Trophoblast cell (in vitro differentiated cells and primary cell): ENCODE measurements around the gene PHB1.

Experiments
- DNase-seq, 2 donors: peaks; one replicate each; pipeline ENCODE4 v3.0.0-alpha.2; 2016
- H2AFZ ChIP-seq: 2 replicates; pipeline ENCODE4 v1.6.1; 2013; ENCODE audit warnings: low read length, moderate library complexity, mild to moderate bottlenecking; ENCODE audit not compliant: insufficient read depth, poor library complexity
- H2AK5ac ChIP-seq: 2 replicates; pipeline ENCODE4 v1.6.1; 2013; ENCODE audit warnings: mild to moderate bottlenecking, low read length
- H2BK120ac ChIP-seq: 2 replicates; pipeline ENCODE4 v1.6.1; 2013; ENCODE audit warnings: low read length, mild to moderate bottlenecking, moderate library complexity; ENCODE audit not compliant: insufficient read depth, poor library complexity
- H2BK12ac ChIP-seq: 2 replicates; pipeline ENCODE4 v1.6.1; 2013; ENCODE audit warnings: mild to moderate bottlenecking, low read length, moderate library complexity
- H2BK5ac ChIP-seq: 2 replicates; pipeline ENCODE4 v1.6.1; 2013; ENCODE audit warnings: low read length, low read depth, moderate library complexity, mild to moderate bottlenecking; ENCODE audit not compliant: poor library complexity
- H3K14ac ChIP-seq: 2 replicates; pipeline ENCODE4 v1.6.1; 2013; ENCODE audit warnings: mild to moderate bottlenecking, low read length
- H3K18ac ChIP-seq: 2 replicates; pipeline ENCODE4 v1.6.1; 2013; ENCODE audit warnings: mild to moderate bottlenecking, low read length
- H3K23ac ChIP-seq: 2 replicates; pipeline ENCODE4 v1.6.1; 2013; ENCODE audit warnings: low read length
- H3K27ac ChIP-seq: 2 replicates; pipeline ENCODE4 v1.5.1; 2013; ENCODE audit warnings: low read depth, mild to moderate bottlenecking, inconsistent platforms, low read length, moderate library complexity
- H3K27me3 ChIP-seq: 2 replicates; pipeline ENCODE4 v1.6.1; 2013; ENCODE audit warnings: inconsistent platforms, mild to moderate bottlenecking, low read length, moderate library complexity; ENCODE audit not compliant: insufficient read depth
- H3K36me3 ChIP-seq, 2 experiments: 1 replicate in 1 of 2; 2 replicates in 1 of 2; pipeline ENCODE4 v1.6.1; 2013; ENCODE audit warnings: low read length in 2 of 2, mild to moderate bottlenecking in 2 of 2, moderate library complexity in 1 of 2; ENCODE audit not compliant: insufficient read depth in 2 of 2, control insufficient read depth in 1 of 2
- H3K4ac ChIP-seq: 2 replicates; pipeline ENCODE4 v1.6.1; 2013; ENCODE audit warnings: low read depth, mild to moderate bottlenecking, low read length, moderate library complexity
- H3K4me1 ChIP-seq, 2 experiments: 1 replicate in 1 of 2; 2 replicates in 1 of 2; pipeline ENCODE4 v1.6.1; 2013; ENCODE audit warnings: low read length in 2 of 2, mild to moderate bottlenecking in 2 of 2, moderate library complexity in 1 of 2; ENCODE audit not compliant: insufficient read depth in 2 of 2, control insufficient read depth in 1 of 2
- H3K4me2 ChIP-seq: 2 replicates; pipeline ENCODE4 v1.6.1; 2013; ENCODE audit warnings: inconsistent platforms, mild to moderate bottlenecking, low read length, moderate library complexity
- H3K4me3 ChIP-seq: 2 replicates; pipeline ENCODE4 v1.5.1; 2013; ENCODE audit warnings: mild to moderate bottlenecking, low read depth, low read length, inconsistent platforms
- H3K79me1 ChIP-seq: one replicate; pipeline ENCODE4 v1.6.1; 2013; ENCODE audit warnings: low read length
- H3K79me2 ChIP-seq: 2 replicates; pipeline ENCODE4 v1.6.1; 2013; ENCODE audit warnings: low read length, mild to moderate bottlenecking; ENCODE audit not compliant: control insufficient read depth, insufficient read depth, poor library complexity
- H3K9ac ChIP-seq: 2 replicates; pipeline ENCODE4 v1.6.1; 2013; ENCODE audit warnings: mild to moderate bottlenecking, low read length
- H3K9me3 ChIP-seq: 2 replicates; pipeline ENCODE4 v1.6.1; 2013; ENCODE audit warnings: low read depth, mild to moderate bottlenecking, control low read depth, inconsistent platforms, low read length; ENCODE audit not compliant: insufficient read depth
- H4K12ac ChIP-seq: 2 replicates; pipeline ENCODE4 v1.6.1; 2013; ENCODE audit warnings: low read depth, mild to moderate bottlenecking, low read length, moderate library complexity
- H4K8ac ChIP-seq: 2 replicates; pipeline ENCODE4 v1.6.1; 2013; ENCODE audit warnings: low read depth, mild to moderate bottlenecking, low read length, moderate library complexity
- H4K91ac ChIP-seq: one replicate; pipeline ENCODE4 v1.6.1; 2013; ENCODE audit warnings: low read depth, mild to moderate bottlenecking, low read length, moderate library complexity
- WGBS: extraction: QIAGEN DNeasy Blood & Tissue Kit; methylation state at CpG from one replicate; pipeline ENCODE4 v1.1.7; 2013; ENCODE audit warnings: missing lambda C conversion rate; ENCODE audit not compliant: insufficient read length, insufficient coverage; ENCODE audit errors: extremely low coverage; 5-methylcytosine and 5-hydroxymethylcytosine counted together

PHB1 gene

DNA sequence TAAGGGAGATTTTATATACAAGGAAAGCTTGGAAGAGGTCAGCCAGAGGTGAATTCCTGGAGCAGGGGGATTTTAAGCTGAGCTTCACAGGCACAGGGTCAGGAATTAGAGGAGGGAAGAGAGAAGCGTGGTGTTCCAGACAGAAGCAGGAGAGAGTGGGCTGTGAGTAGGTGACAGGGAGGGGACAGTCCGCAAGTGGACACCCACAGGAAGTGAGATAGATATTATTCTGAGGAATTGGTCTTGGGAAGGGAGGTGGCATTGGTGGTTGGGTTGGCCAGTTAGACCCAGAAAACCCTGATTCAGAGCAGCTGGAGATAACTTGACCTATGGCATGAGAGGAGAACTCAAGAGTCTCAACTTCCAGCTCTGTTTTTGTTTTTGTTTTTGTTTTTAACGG is 14.7 kb downstream of the PHB1 start:
- Histone ChIP-seq H3K4ac (no peak overlapping the region), H3K4me1 (no peaks in the 10 kb centered on the region), H2AFZ (no peak overlapping the region), H2BK5ac (no peak overlapping the region), H3K36me3 (peaks cover 13 to 21% of the 10 kb centered on the region in 2 experiments), H3K79me2 (no peaks in the 10 kb centered on the region), H2BK12ac (no peak overlapping the region), H3K27me3 (no peaks in the 10 kb centered on the region), H4K91ac (no peak overlapping the region), H4K8ac (no peak overlapping the region), H3K18ac (no peak overlapping the region), H3K14ac (no peak overlapping the region), H3K4me2 (no peak overlapping the region), H2AK5ac (no peak overlapping the region), H3K9ac (no peak overlapping the region), H4K12ac (no peak overlapping the region), H2BK120ac (no peak overlapping the region), H3K23ac (no peak overlapping the region), H3K79me1 (no peaks in the 10 kb centered on the region), H3K9me3 (no peaks in the 10 kb centered on the region), H3K27ac (no peak overlapping the region), H3K4me3 (no peak overlapping the region)
- WGBS = no CpG with 5 or more reads among the region's 3 CpGs
- DNase-seq = no peak

- Histone ChIP-seq H3K79me1 (no peaks in the 10 kb centered on the region), H3K4me1 (no peaks in the 10 kb centered on the region), H3K27me3 (no peaks in the 10 kb centered on the region), H2BK12ac (no peak overlapping the region), H3K4me3 (no peak overlapping the region), H3K4me2 (no peak overlapping the region), H3K14ac (no peak overlapping the region), H4K8ac (no peak overlapping the region), H3K18ac (no peak overlapping the region), H3K36me3 (peaks cover 0 to under 1% of the 10 kb centered on the region in 2 experiments), H2BK5ac (no peak overlapping the region), H4K12ac (no peak overlapping the region), H4K91ac (no peak overlapping the region), H3K23ac (no peak overlapping the region), H2BK120ac (no peak overlapping the region), H2AK5ac (no peak overlapping the region), H3K4ac (no peak overlapping the region), H3K27ac (no peak overlapping the region), H3K9me3 (no peaks in the 10 kb centered on the region), H3K9ac (no peak overlapping the region), H2AFZ (no peak overlapping the region), H3K79me2 (no peaks in the 10 kb centered on the region)
- no peak for DNase-seq
- no CpG with 5 or more reads among the region's 4 CpGs for WGBS
These were observed 17.1 kb downstream of the PHB1 start for GRCh38 chr17:49397586-49397985.

DNA sequence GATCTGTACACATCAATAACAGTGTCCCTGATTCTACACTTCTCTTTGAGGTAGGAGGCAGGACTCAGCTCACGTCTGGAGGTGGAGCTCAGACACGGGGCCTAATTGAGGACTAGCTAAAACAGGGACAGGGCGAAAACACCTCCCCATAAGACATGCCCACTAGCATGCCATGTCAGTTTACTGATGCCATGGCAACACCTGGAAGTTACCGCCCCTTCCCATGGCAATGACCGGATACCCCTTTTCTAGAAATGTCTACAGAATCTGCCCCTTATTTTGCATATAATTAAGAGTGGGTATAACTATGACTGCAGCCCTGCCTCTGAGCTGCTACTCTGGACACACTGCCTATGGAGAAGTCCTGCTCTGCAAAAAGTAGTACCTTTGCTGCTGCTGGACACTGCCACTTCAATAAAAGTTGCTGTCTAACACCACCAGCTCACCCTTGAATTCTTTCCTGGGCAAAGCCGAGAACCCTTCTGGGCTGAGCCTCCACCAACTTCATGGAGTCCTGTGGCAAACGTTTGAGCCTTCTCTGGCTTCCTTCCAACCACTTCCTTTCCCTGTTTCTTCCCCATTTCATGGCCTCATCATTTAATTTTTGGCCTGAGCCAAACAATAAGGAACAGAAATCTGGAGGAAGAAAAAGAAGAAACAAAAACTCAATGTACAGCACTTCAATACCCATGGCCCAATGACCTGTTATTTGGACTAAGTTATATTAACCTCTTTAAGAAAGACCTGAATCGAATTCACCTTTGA is 21.0 kb downstream of the PHB1 start:
- Histone ChIP-seq H2AK5ac (no peak overlapping the region), H2BK5ac (no peak overlapping the region), H3K79me1 (no peaks in the 10 kb centered on the region), H3K4me1 (no peaks in the 10 kb centered on the region), H3K23ac (no peak overlapping the region), H3K4ac (no peak overlapping the region), H3K4me2 (no peak overlapping the region), H3K9me3 (no peaks in the 10 kb centered on the region), H4K8ac (no peak overlapping the region), H3K36me3 (no peaks in the 10 kb centered on the region), H4K12ac (no peak overlapping the region), H2AFZ (no peak overlapping the region), H2BK12ac (no peak overlapping the region), H3K4me3 (no peak overlapping the region), H4K91ac (no peak overlapping the region), H2BK120ac (no peak overlapping the region), H3K14ac (no peak overlapping the region), H3K9ac (no peak overlapping the region), H3K27me3 (no peaks in the 10 kb centered on the region), H3K79me2 (no peaks in the 10 kb centered on the region), H3K18ac (no peak overlapping the region), H3K27ac (no peak overlapping the region)
- no CpG with 5 or more reads among the region's 8 CpGs for WGBS
- no peak for DNase-seq

GRCh38 chr17:49390548-49391324 is 23.9 kb downstream of the PHB1 start:
- Histone ChIP-seq H3K4me3 (no peak overlapping the region), H2AFZ (no peak overlapping the region), H3K18ac (no peak overlapping the region), H3K4ac (no peak overlapping the region), H2BK5ac (no peak overlapping the region), H3K79me1 (no peaks in the 10 kb centered on the region), H3K14ac (no peak overlapping the region), H3K9ac (no peak overlapping the region), H2BK12ac (no peak overlapping the region), H3K36me3 (no peaks in the 10 kb centered on the region), H2BK120ac (no peak overlapping the region), H3K4me1 (peaks cover 0 to 3% of the 10 kb centered on the region in 2 experiments), H3K23ac (no peak overlapping the region), H3K4me2 (no peak overlapping the region), H3K9me3 (peaks cover 2% of the 10 kb centered on the region), H4K91ac (no peak overlapping the region), H4K8ac (no peak overlapping the region), H4K12ac (no peak overlapping the region), H3K27me3 (no peaks in the 10 kb centered on the region), H3K27ac (no peak overlapping the region), H2AK5ac (no peak overlapping the region), H3K79me2 (no peaks in the 10 kb centered on the region)
- no CpG with 5 or more reads among the region's 9 CpGs for WGBS
- no peak for DNase-seq
